ENCODE measurements around the gene TRIM44. TPM values are rescaled to one million over a fixed set of nuclear protein-coding genes. Genes with fewer than 3 reads are reported as not detected.

The TRIM44 gene
- total RNA-seq, 2 donors from 2014 or later: 30.6 to 33.2 TPM

- no peak for DNase-seq (ENCODE audit: low spot score)
- Histone ChIP-seq H3K27me3 (replicated peaks; ENCODE audit: insufficient read depth) (no peaks in the 10 kb centered on the region), H3K36me3 (no peaks in the 10 kb centered on the region), H3K9me3 (no peaks in the 10 kb centered on the region), H3K4me1 (replicated peaks) (no peaks in the 10 kb centered on the region), H3K27ac (no peak overlapping the region), H3K4me3 (no peak overlapping the region)
- no peak for TF ChIP-seq POLR2AphosphoS5 (IDR thresholded peaks at IDR 0.05)
- TF ChIP-seq CTCF (IDR thresholded peaks at IDR 0.05): no peak
- no peak for TF ChIP-seq POLR2A (IDR thresholded peaks at IDR 0.05)
- WGBS: 62% methylated on average over 7 of the region's 7 CpGs
- intact Hi-C loops (cut with DNase I): no loop called here
Measured at GRCh38 chr11:35780951-35781860, 118.6 kb downstream of the TRIM44 start.

GRCh38 chr11:35781861-35782470, 119.4 kb downstream of the TRIM44 start:
- whole genome bisulfite sequencing: 62% methylated on average over 3 of the region's 3 CpGs
- no peaks in the 10 kb centered on the region for H3K36me3 ChIP-seq
- TF ChIP-seq POLR2A (IDR thresholded peaks at IDR 0.05) (no peak), CTCF (IDR thresholded peaks at IDR 0.05) (no peak), POLR2AphosphoS5 (IDR thresholded peaks at IDR 0.05) (no peak)
- no peaks in the 10 kb centered on the region for H3K4me1 ChIP-seq (replicated peaks)
- H3K4me3 ChIP-seq: no peak overlapping the region
- DNase-seq (ENCODE audit: low spot score): no peak
- intact Hi-C loops (cut with DNase I): no loop called here
- no peaks in the 10 kb centered on the region for H3K27me3 ChIP-seq (replicated peaks; ENCODE audit: insufficient read depth)
- H3K9me3 ChIP-seq: no peaks in the 10 kb centered on the region
- H3K27ac ChIP-seq: no peak overlapping the region

GRCh38 chr11:35783809-35784208, 121.2 kb downstream of the TRIM44 start:
- Histone ChIP-seq H3K27me3 (replicated peaks; ENCODE audit: insufficient read depth) (no peaks in the 10 kb centered on the region), H3K9me3 (no peaks in the 10 kb centered on the region), H3K27ac (no peak overlapping the region), H3K4me3 (no peak overlapping the region), H3K36me3 (no peaks in the 10 kb centered on the region), H3K4me1 (replicated peaks) (peaks cover 3% of the 10 kb centered on the region)
- DNase-seq (ENCODE audit: low spot score): no peak
- TF ChIP-seq POLR2AphosphoS5 (IDR thresholded peaks at IDR 0.05) (no peak), CTCF (IDR thresholded peaks at IDR 0.05) (no peak), POLR2A (IDR thresholded peaks at IDR 0.05) (no peak)
- 91% methylated on average over 3 of the region's 3 CpGs for WGBS
- intact Hi-C loops (cut with DNase I): no loop called here

- Histone ChIP-seq H3K36me3 (no peaks in the 10 kb centered on the region), H3K9me3 (no peaks in the 10 kb centered on the region), H3K4me3 (no peak overlapping the region), H3K27me3 (replicated peaks; ENCODE audit: insufficient read depth) (no peaks in the 10 kb centered on the region), H3K4me1 (replicated peaks) (peaks cover 3% of the 10 kb centered on the region), H3K27ac (no peak overlapping the region)
- intact Hi-C loops (cut with DNase I): no loop called here
- no peak for TF ChIP-seq POLR2AphosphoS5 (IDR thresholded peaks at IDR 0.05)
- TF ChIP-seq CTCF (IDR thresholded peaks at IDR 0.05): no peak
- no peak for TF ChIP-seq POLR2A (IDR thresholded peaks at IDR 0.05)
- DNase-seq (ENCODE audit: low spot score): no peak
Measured at GRCh38 chr11:35784699-35785098, 122.1 kb downstream of the TRIM44 start.
